Uterus (tissue), 4 donors: Measurements from ENCODE around the gene HEBP1. TPM values are rescaled to one million over a fixed set of nuclear protein-coding genes. Genes with fewer than 3 reads are reported as not detected.
"Not testable (repeated sequence)": the region's sequence is repeated elsewhere in the genome, so short reads cannot be mapped to it uniquely, and the experiment has no call there.

ENCODE experiments used
- DNase-seq, 2 donors: peaks; one replicate each; pipeline ENCODE4 v3.0.0-alpha.2; 2019 to 2020
- H3K27ac ChIP-seq, 2 donors: fragments of 200-600 bp; sonication (generic); 1 replicate in 1 of 2; 2 replicates in 1 of 2; pipeline ENCODE4 v1.5.1; 2016 to 2018
- H3K27me3 ChIP-seq, 2 donors: fragments of 200-600 bp; sonication (generic); one replicate each; pipeline ENCODE4 v1.5.1; 2018 to 2019; ENCODE audit warnings: control low read depth in 1 of 2
- H3K36me3 ChIP-seq, 2 donors: fragments of 200-600 bp; sonication (generic); one replicate each; pipeline ENCODE4 v1.5.1; 2019; ENCODE audit warnings: control low read depth in 1 of 2
- H3K4me1 ChIP-seq, 2 donors: fragments of 200-600 bp; sonication (generic); one replicate each; pipeline ENCODE4 v1.5.1; 2018 to 2019; ENCODE audit warnings: control low read depth in 1 of 2
- H3K4me3 ChIP-seq, 2 donors: fragments of 200-600 bp; sonication (generic); 1 replicate in 1 of 2; 2 replicates in 1 of 2; pipeline ENCODE4 v1.5.1; 2018 to 2019; ENCODE audit warnings: mild to moderate bottlenecking in 1 of 2
- H3K9me3 ChIP-seq, 2 donors: fragments of 200-600 bp; sonication (generic); one replicate each; pipeline ENCODE4 v1.5.1; 2019; ENCODE audit warnings: control low read depth in 1 of 2
- CTCF ChIP-seq, 4 experiments: fragments of 200-600 bp in 2 of 4; fragments of 450-650 bp in 2 of 4; sonication (generic) in 2 of 4; IDR thresholded peaks; one replicate each; pipeline ENCODE4 v1.5.1; 2016 to 2019; ENCODE audit warnings: antibody characterized with exemption in 4 of 4, mild to moderate bottlenecking in 2 of 4, moderate library complexity in 1 of 4
- POLR2A ChIP-seq, 2 donors: fragments of 450-650 bp; IDR thresholded peaks; one replicate each; pipeline ENCODE4 v1.6.1; 2016; ENCODE audit warnings: antibody characterized with exemption in 2 of 2, mild to moderate bottlenecking in 1 of 2, moderate library complexity in 1 of 2
- intact Hi-C: fragments of 100-400 bp; cut with DNase I; formaldehyde crosslinking; loops from one replicate; pipeline ENCODE4 v1.15.1; 2023; ENCODE audit warnings: low total_unique reads
- total RNA-seq, 4 donors: library from RNA; depleted of rRNA in 3 of 4; stranded (reverse); fragments of >200 nt in 3 of 4; gene quantifications; one replicate each; pipeline versions ENCODE4 v1.1.0 to v1.2.4, GENCODE V29; 2014 to 2023
- donor health status: DM: yes; HTN: yes; CAD: no.

Gene HEBP1
- total RNA-seq, 4 donors from 2014 or later, result 10.5 to 64.4 (median 40.9) TPM

- intact Hi-C loops, result no loop called here
- DNase-seq, result no peak
- TF ChIP-seq POLR2A (IDR thresholded peaks at IDR 0.05) (no peak), CTCF (IDR thresholded peaks at IDR 0.05) (no peak)
- Histone ChIP-seq H3K9me3 (no peaks in the 10 kb centered on the region), H3K4me1 (no peaks in the 10 kb centered on the region), H3K36me3 (no peaks in the 10 kb centered on the region), H3K27ac (no peak overlapping the region), H3K4me3 (no peak overlapping the region), H3K27me3 (no peaks in the 10 kb centered on the region)
Observed at GRCh38 chr12:13038491-13039161, 38.6 kb upstream of the HEBP1 start.

- TF ChIP-seq CTCF (IDR thresholded peaks at IDR 0.05) (no peak), POLR2A (IDR thresholded peaks at IDR 0.05) (no peak)
- Histone ChIP-seq H3K27ac (no peak overlapping the region), H3K27me3 (no peaks in the 10 kb centered on the region), H3K9me3 (no peaks in the 10 kb centered on the region), H3K36me3 (no peaks in the 10 kb centered on the region), H3K4me3 (no peak overlapping the region), H3K4me1 (no peaks in the 10 kb centered on the region)
- intact Hi-C loops, result no loop called here
- DNase-seq, result no peak
Observed at GRCh38 chr12:13036881-13037280, 36.8 kb upstream of the HEBP1 start.

GRCh38 chr12:13035335-13035734, 35.3 kb upstream of the HEBP1 start:
- H3K4me1 ChIP-seq, H3K4me3 ChIP-seq, intact Hi-C loops, H3K27me3 ChIP-seq, H3K27ac ChIP-seq, H3K36me3 ChIP-seq, H3K9me3 ChIP-seq, DNase-seq: not testable (repeated sequence)

- no peaks in the 10 kb centered on the region for H3K27me3 ChIP-seq
- no peaks in the 10 kb centered on the region for H3K4me1 ChIP-seq
- no peak overlapping the region for H3K4me3 ChIP-seq
- TF ChIP-seq POLR2A (IDR thresholded peaks at IDR 0.05), result no peak
- no peak for TF ChIP-seq CTCF (IDR thresholded peaks at IDR 0.05)
- H3K36me3 ChIP-seq, result no peaks in the 10 kb centered on the region
- no peaks in the 10 kb centered on the region for H3K9me3 ChIP-seq
- H3K27ac ChIP-seq, result no peak overlapping the region
- intact Hi-C loops, result no loop called here
- DNase-seq, result no peak
Observed at GRCh38 chr12:13033476-13033875, 33.4 kb upstream of the HEBP1 start.

- intact Hi-C loops, result no loop called here
- no peak for DNase-seq
Observed at GRCh38 chr12:13032164-13032563, 32.1 kb upstream of the HEBP1 start.

More at GRCh38 chr12:13032164-13032563, 32.1 kb upstream of the HEBP1 start:
- Histone ChIP-seq H3K27me3 (no peaks in the 10 kb centered on the region), H3K4me3 (no peak overlapping the region), H3K4me1 (no peaks in the 10 kb centered on the region), H3K27ac (no peak overlapping the region), H3K9me3 (no peaks in the 10 kb centered on the region), H3K36me3 (no peaks in the 10 kb centered on the region)
- TF ChIP-seq CTCF (IDR thresholded peaks at IDR 0.05) (no peak), POLR2A (IDR thresholded peaks at IDR 0.05) (no peak)
